Iris pigment epithelial cell (primary cell): Measurements from ENCODE around the gene CGNL1.

Source experiments
- DNase-seq: peaks from one replicate; pipeline ENCODE4 v3.0.0-alpha.2; 2011; ENCODE audit warnings: low read depth

Gene CGNL1

DNA sequence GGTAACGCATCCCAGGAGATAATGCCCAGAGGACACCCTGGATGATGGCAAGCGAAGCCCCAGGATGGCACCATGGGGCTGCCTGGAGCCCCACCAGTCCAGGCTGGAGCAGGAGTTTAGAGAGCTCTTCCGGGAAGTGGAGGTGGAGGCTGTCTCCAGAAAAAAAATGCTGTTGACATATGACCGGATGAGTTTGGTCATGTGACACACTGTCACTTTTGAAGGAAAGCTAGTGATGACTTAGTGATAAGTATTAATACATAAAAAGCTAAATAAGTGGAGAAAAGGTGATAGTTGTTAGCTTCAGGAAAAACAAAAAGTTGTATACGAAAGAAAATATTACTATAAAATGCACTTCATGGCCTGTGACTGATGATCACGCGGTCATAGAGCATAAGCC, 195.4 kb downstream of the CGNL1 start:
- DNase-seq, result no peak

DNA sequence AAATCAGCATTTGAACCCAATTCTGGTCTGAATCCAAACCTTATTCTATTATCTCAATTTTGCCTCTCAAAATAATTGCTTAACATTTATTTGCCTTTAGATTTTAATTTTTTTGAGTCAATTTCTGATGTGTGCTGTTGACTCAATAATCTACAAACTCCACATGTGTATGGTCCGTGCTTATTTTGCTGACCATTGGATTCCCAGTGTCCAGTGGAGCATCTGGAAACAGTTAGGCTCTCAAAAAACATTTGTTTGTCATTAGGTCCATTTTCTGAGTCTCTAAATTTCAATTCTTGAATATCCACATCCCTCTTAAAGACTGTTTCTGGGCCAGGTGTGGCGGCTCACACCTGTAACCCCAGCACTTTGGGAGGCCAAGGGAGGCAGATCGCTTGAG, 196.2 kb downstream of the CGNL1 start:
- DNase-seq, result no peak

- DNase-seq, result no peak
Measured at GRCh38 chr15:57573151-57573550, 196.8 kb downstream of the CGNL1 start.

- DNase-seq, result no peak
Measured at GRCh38 chr15:57575363-57575762, 199.1 kb downstream of the CGNL1 start.

DNA sequence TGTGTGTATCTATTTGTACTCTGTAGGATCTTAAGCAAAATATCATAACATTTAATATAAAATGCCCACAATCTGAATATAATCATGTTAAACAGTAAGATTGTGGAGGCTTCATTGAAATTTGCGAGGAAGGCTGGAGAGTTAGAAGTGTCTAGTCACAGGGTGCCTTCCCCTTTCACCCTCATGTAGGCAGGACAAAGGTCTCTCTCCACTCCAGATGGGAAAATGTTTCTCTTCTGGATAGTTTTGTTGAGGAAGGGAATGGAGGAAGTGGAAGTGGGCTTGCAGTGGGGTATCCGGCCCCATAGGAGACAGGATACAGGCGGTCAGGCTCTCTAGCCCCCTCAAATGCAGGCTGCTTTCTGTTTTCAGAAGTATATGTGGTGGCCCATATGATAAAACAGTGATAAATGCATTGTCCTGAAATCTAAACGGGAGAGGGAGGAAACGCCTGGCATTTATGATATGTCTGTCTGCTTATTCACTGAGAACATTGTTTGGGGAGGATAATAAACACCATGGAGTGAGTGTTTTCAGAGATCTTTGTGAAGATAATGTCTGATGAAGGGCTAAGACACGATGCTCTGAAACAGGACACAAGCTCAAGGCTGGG, 202.1 kb downstream of the CGNL1 start:
- DNase-seq, result no peak

DNA sequence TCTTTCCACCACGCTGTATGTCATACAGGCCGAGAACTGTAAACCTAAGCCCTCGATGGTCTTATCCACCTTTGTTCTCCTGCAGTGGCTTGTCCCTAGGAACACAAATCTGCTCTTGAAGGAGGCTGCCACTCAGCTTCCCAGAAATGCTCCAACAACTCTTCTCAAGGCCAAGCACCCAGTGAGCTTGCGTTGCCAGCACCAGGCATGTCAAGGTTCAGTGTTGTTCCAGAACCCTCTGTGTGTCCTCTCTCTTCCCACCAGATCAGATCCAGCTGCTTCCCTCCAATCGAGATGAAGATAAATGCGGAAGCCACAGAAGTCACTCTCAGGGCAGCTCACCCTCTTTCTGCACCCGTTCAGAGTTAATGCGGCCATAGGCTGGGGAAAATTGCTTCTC, 204.1 kb downstream of the CGNL1 start:
- no peak for DNase-seq

GRCh38 chr15:57580866-57581265, 204.6 kb downstream of the CGNL1 start:
- no peak for DNase-seq

DNA sequence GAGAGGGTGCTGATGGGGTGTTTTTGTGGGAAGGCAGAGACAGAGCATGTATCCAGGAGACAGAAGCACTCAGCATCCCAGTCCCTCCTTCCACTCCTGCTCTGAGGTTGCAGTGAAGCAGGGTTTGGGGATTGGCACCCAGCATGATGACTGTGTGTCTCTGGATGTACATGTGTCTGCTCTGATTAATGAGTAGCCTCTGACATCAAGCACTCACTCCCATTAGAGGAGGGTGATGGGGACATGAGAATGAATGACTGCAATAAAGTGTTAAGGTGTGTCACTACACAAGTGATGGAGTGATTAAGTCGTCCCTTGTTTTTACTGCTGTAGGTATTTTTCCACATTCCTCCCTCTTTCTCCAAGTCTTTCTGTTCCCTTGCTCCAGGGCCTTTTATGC, 205.8 kb downstream of the CGNL1 start:
- DNase-seq, result no peak

DNA sequence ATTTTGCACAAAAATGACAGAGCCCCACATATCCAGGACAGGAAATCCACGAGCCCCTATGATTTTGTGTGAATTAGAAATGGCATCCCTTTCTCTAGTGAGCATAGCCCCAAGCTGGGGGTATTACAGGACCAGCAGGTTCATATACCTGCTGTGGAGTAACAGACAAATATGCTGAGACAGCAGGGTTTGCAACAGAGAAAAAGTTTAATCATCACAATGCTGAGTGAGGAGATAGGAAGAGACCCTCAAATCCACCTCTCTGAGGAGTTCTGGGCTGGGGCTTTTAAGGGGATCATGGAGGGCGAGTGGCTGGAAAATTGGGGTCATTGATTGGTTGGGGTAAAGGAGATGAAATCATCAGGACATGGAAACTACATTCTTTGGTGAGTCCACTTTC, 207.0 kb downstream of the CGNL1 start:
- no peak for DNase-seq

DNA sequence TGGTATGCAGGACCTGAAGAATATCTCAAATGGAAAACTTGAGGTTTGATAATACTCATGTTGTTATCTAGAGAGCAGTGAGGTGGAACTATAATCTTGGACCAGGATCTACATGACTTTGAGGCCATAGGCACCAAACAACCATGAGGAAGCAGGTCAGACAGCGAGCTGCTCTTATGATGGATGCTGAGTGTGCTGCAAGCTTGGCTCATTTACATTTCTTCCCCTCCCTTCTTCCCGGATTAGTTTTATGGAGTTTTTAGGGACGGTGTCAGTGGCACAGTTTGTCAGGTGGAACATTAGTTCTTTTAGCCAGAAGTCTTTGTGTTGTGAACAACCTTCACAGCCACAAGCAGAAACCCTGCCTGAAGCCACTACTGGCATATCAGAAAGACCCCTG, 207.4 kb downstream of the CGNL1 start:
- DNase-seq, result no peak

GRCh38 chr15:57586661-57587424, 210.5 kb downstream of the CGNL1 start:
- DNase-seq, result no peak

DNA sequence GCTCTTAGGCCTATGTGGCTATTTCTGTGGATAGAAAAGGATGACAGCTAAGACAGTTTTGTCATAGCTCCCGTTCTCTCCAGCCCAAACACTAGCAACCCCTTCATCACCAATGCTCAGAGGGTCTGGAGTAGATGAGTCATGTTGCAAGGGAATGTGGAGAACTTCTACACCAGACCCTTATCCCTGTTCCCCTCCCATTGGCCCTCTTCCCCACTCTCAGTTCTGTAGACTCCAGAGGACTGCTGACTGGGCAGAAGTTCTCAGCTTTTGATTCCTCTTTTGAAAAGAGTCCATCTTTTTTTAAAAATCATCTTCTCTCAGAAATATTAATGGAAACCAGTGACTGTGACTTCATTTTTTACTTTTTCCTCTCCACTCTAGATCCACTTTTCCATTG, 213.0 kb downstream of the CGNL1 start:
- no peak for DNase-seq

DNA sequence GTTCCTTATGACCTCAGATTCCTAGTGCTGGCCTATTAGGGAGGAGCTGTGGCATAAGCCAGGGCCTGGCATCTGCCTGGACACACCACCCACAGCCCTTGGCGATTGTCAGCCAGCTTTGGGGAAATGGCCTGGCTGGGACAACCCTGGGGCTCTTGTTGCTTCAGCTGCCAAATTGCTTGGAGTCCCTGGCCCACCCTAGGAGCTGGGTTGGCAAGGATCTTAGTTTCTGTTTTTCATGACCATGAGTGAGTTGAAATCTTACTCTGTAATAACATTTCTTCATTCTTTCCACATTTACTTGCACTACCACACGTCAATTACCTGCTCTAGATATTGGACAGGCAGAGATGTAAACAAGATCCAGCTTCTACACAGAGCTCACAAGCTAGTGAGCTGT, 213.4 kb downstream of the CGNL1 start:
- DNase-seq, result no peak

DNA sequence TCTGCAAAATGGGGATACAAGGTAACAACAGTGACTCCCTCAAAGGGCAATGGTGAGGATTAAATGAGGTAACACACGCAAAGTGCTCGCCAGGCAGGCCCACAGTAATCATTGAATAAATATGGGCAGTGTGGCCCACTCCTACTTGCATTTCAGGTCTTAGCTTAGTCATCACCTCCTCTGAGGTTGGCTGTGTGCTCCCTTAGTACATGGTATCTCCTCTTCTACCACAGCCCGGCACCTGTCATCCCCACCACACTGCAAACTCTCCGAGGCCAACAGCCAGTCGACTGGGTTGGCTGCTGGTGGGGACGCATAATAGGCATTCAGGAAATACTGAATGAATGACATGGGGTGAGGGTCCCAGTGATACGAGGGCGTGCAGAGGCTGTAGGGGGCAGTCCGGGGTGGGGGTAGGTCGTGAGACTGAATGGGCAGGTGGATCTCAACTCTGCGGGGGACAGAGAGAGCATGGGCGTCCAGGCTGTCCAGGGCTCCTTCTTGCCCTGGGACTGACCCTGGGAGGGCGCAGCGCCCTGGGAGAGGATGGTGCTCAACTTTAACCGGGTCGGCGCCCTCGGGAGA, 215.0 kb downstream of the CGNL1 start:
- DNase-seq, result no peak

- DNase-seq, result peak; percentile 26
Measured at GRCh38 chr15:57591822-57592367, 215.6 kb downstream of the CGNL1 start, which contains the start of gene MYZAP. MYZAP (plus strand) TSS chr15:57591904; CDS start chr15:57592035, 131 bp downstream.

- no peak for DNase-seq
Measured at GRCh38 chr15:57592426-57592825, 216.1 kb downstream of the CGNL1 start.

DNA sequence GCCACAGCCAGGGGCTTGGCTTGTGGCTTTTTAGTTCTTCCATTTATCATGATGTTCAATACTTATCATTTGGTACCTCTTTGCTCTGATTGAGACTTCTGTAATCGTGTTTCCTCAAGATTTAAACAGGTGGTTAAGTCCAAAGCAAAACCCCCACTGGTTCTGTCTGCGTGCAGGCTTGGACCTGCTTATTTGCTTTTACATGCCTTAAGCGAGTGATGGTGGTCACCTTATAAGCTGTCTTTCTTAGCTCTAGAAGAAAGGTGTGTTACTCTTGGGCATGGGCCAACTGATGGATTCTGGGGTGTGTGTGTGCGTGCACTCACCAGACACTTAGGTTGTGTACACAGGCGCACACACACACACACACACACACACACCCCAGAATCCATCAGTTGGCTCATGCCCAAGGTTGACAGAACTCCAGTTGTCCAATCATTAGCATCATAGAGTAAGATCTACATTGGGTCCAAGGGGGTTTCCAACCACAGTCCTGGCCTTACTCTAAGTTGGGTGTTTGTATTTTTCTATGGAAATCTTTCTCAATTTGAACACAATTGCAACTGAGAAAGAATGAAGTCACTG, 216.6 kb downstream of the CGNL1 start:
- no peak for DNase-seq

GRCh38 chr15:57594479-57594878, 218.2 kb downstream of the CGNL1 start:
- DNase-seq, result no peak

GRCh38 chr15:57595011-57595866, 218.9 kb downstream of the CGNL1 start:
- no peak for DNase-seq

DNA sequence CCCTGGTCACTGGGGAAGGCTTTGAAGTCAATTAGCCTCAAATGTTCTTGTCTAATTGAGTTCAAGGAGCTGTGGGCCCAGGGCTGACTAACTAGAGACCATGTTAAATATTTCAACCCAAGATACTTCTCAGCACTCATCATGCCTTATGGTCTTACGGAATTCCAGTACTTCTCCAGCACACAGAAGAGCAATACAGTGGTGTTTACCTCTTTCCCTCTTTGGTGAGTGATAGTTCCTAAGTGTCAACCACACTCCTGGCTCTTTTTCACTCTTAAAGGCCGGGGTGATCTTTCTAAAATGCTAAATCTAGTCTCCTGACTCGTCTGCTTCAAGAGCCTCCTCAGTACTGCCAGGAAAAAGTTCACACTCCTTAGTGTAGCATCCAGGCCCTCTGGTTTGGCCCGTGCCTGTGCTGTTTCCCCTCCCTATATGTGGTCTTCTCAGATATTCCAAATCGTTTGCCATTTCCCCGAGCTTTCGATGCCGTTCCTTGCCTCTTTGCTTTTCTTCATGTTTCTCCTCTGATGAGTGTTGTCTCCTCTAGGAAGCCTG, 220.1 kb downstream of the CGNL1 start:
- no peak for DNase-seq

DNA sequence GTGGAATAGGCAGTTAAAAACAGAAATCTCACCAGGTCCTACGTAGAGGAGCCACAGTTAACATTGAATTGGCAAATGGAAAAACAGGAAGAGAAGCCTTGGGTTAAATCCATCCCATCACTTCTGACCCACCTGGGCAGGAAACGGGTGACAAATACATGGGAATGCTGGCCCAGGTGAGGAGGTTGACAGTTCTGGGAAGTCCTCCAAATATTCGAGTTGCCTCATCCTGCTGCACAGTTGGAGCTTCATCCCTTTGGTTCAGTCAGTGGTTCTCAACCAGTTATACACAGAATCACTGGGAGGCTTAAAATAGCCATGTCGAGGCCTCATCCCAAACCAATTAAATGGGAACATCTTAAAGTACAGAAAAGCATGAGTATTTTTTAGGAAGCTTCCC, 220.7 kb downstream of the CGNL1 start:
- no peak for DNase-seq

- no peak for DNase-seq
Measured at GRCh38 chr15:57597431-57597830, 221.1 kb downstream of the CGNL1 start.
